Neutrophil (primary cell): ENCODE measurements around the gene GPR32.

ENCODE experiments used
- H3K27ac ChIP-seq: fragments of 200-600 bp; sonication (generic); 2 replicates; pipeline ENCODE4 v1.5.1; 2016; ENCODE audit warnings: mild to moderate bottlenecking, moderate library complexity
- H3K27me3 ChIP-seq: fragments of 200-600 bp; sonication (generic); 2 replicates; pipeline ENCODE4 v1.6.0; 2016; ENCODE audit warnings: mild to moderate bottlenecking
- H3K36me3 ChIP-seq: fragments of 200-600 bp; sonication (generic); 2 replicates; pipeline ENCODE4 v1.5.1; 2017
- H3K4me1 ChIP-seq, 2 experiments: fragments of 200-600 bp in 1 of 2; sonication (generic) in 1 of 2; 1 replicate in 1 of 2; 2 replicates in 1 of 2; pipeline versions ENCODE4 v1.5.1 to v1.6.1; 2013 to 2016; ENCODE audit warnings: low read depth in 1 of 2, low read length in 1 of 2, mild to moderate bottlenecking in 1 of 2, moderate library complexity in 1 of 2; ENCODE audit not compliant: control insufficient read depth in 1 of 2, insufficient read depth in 1 of 2
- H3K4me3 ChIP-seq, 2 experiments: fragments of 200-600 bp in 1 of 2; sonication (generic) in 1 of 2; 1 replicate in 1 of 2; 2 replicates in 1 of 2; pipeline ENCODE4 v1.5.1; 2013 to 2016; ENCODE audit warnings: low read depth in 1 of 2, low read length in 1 of 2, mild to moderate bottlenecking in 1 of 2, moderate library complexity in 1 of 2
- H3K9me3 ChIP-seq: fragments of 200-600 bp; sonication (generic); 2 replicates; pipeline ENCODE4 v1.5.1; 2016
- TF ChIP-seq, protein P1 (sequence below): fragments of 200-600 bp; sonication (generic); IDR thresholded peaks from 2 replicates; pipeline ENCODE4 v1.5.1; 2016; ENCODE audit warnings: antibody characterized with exemption

Gene GPR32

DNA sequence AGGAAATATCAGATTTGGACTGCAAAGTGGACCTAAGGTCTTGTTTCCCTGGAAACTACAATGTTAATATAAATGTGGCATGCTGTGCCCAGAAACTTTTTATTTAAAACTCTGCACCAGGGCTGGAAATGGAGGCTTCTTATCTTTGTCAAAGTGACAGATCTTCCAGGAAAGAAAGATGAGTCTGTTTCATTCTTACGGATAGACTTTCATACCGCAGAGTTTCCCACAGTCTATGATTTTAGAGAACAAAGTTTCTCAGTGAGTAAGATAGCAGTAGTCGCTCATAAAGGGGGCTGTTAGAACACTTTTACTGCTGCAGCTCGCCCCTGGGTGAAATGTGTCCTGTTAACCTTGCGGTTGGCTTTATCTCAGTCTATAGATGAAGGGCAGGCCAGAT, 40.4 kb upstream of the GPR32 start:
- Histone ChIP-seq H3K4me1 (peaks cover 17 to 18% of the 10 kb centered on the region in 2 experiments), H3K9me3 (no peaks in the 10 kb centered on the region), H3K36me3 (no peaks in the 10 kb centered on the region), H3K27ac (no peak overlapping the region), H3K4me3 (no peak overlapping the region), H3K27me3 (peaks cover 54% of the 10 kb centered on the region)
- TF ChIP-seq, protein P1, sequence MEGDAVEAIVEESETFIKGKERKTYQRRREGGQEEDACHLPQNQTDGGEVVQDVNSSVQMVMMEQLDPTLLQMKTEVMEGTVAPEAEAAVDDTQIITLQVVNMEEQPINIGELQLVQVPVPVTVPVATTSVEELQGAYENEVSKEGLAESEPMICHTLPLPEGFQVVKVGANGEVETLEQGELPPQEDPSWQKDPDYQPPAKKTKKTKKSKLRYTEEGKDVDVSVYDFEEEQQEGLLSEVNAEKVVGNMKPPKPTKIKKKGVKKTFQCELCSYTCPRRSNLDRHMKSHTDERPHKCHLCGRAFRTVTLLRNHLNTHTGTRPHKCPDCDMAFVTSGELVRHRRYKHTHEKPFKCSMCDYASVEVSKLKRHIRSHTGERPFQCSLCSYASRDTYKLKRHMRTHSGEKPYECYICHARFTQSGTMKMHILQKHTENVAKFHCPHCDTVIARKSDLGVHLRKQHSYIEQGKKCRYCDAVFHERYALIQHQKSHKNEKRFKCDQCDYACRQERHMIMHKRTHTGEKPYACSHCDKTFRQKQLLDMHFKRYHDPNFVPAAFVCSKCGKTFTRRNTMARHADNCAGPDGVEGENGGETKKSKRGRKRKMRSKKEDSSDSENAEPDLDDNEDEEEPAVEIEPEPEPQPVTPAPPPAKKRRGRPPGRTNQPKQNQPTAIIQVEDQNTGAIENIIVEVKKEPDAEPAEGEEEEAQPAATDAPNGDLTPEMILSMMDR = no peak

DNA sequence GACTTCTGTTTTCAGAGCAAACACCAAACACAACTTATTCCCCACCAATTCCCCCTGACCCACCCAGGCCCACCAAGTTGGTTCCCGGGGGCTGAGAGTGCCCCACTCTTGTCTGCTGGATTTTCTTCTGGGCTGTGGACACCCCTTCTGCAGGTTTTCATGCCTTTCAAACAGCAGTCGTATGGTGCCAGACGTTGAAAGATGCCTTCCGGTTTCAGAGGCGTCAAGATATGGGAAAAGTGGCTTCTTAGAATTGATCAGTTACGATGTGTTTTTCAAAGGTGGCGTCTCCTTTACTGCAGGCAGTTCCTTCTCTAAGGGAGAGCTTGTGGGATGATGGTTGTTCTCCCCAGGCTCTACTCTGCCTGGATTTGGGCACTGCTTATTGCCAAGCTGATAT, 34.4 kb upstream of the GPR32 start:
- no peaks in the 10 kb centered on the region for H3K4me1 ChIP-seq
- no peak overlapping the region for H3K27ac ChIP-seq
- no peaks in the 10 kb centered on the region for H3K9me3 ChIP-seq
- TF ChIP-seq, protein P1 = no peak
- no peaks in the 10 kb centered on the region for H3K36me3 ChIP-seq
- peaks cover 76% of the 10 kb centered on the region for H3K27me3 ChIP-seq
- no peak overlapping the region for H3K4me3 ChIP-seq

DNA sequence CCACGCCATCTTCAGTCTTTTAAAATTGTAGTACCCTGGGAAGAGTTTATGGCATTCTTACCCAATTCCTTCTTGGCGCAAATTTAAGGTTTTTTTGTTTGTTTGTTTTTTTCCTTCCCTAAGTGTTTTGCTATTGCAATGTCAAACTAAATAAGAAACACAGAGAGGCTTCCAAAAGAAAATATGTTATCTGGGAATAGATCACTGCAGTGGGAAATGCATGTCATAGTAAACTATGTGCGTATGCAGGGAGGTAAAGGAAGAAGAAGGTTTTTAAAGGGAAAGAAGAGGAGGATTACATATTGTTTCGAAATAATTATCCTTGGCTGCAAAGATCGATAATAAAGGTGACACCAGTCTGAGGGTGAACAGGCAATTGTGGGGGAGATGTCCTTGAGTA, 33.9 kb upstream of the GPR32 start:
- Histone ChIP-seq H3K36me3 (no peaks in the 10 kb centered on the region), H3K9me3 (no peaks in the 10 kb centered on the region), H3K27me3 (peaks cover 80% of the 10 kb centered on the region), H3K27ac (no peak overlapping the region), H3K4me1 (no peaks in the 10 kb centered on the region), H3K4me3 (no peak overlapping the region)
- TF ChIP-seq, protein P1 = no peak

DNA sequence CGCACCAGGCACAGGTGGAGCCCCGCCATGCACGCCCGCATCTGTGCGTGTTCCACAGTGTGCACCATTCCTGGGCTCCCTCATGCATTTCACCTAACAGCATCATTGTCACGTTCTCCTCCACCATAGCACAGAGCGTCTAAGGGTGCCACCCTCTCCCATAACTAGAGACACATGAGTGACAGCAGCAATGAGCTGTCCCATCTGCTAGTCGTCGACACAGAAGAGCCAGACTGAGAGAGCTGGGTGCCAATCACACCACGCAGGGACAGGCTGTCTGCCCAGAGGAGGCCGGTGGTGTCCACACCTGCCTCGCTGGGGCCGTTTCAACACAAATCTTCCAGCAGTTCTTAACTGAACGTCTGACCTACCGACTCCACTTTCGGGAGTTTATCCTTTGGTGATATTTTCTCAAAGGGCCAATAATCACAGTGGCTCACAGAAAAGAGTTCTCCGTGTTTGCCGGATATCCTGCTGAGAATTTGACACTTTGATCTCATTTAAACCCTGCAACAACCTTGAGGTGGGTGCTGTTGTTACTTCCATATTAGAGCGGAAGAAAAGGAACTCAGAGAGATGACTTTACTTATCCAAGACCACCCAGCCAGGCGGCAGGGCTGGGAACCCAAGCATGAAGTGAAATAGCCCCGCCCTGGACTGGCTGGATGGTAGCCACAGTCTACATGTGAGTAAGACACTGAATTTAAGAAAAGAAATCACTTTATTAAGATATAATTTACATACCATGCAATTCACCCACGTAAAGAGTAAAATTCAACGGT, 30.9 kb upstream of the GPR32 start:
- H3K27me3 ChIP-seq = peaks cover 75% of the 10 kb centered on the region
- H3K36me3 ChIP-seq = no peaks in the 10 kb centered on the region
- TF ChIP-seq, protein P1 = no peak

DNA sequence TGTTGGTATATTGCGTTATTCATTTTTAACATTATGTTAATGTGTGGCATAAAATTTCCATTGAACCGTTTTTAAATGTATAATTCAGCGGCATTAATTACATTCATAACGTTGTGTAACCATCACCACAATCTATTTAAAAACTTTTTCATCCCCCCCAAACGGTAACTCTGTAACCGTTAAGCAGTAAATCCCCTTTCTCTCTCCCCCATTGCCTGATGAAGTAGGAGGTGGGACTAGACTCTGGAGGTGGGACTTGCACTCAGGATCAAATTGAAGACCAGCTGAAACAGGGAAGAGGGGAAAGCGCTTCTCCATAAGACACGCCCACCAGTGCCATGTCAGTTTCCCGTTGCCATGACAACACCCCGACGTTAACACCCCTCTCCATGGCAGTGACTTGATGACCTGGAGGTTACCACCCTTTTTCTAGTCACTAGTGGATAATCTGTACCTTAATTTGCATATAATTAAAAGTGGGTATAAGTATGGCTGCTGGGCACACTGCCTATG, 30.3 kb upstream of the GPR32 start:
- Histone ChIP-seq H3K27me3 (peaks cover 74% of the 10 kb centered on the region), H3K4me3 (no peak overlapping the region), H3K9me3 (no peaks in the 10 kb centered on the region), H3K36me3 (no peaks in the 10 kb centered on the region), H3K27ac (no peak overlapping the region), H3K4me1 (no peaks in the 10 kb centered on the region)
- TF ChIP-seq, protein P1 = no peak

More for the DNA sequence above, 30.9 kb upstream of the GPR32 start:
- Histone ChIP-seq H3K4me1 (no peaks in the 10 kb centered on the region), H3K27ac (no peak overlapping the region), H3K9me3 (no peaks in the 10 kb centered on the region), H3K4me3 (no peak overlapping the region)
